Measurements from ENCODE around the gene FKBP2. TPM values are rescaled to one million over a fixed set of nuclear protein-coding genes. Genes with fewer than 3 reads are reported as not detected.
"Not testable (repeated sequence)": the region's sequence is repeated elsewhere in the genome, so short reads cannot be mapped to it uniquely, and the experiment has no call there.

The FKBP2 gene
- total RNA-seq, 4 donors from 2014 or later: 47.7 to 70.3 (median 56.4) TPM

DNA sequence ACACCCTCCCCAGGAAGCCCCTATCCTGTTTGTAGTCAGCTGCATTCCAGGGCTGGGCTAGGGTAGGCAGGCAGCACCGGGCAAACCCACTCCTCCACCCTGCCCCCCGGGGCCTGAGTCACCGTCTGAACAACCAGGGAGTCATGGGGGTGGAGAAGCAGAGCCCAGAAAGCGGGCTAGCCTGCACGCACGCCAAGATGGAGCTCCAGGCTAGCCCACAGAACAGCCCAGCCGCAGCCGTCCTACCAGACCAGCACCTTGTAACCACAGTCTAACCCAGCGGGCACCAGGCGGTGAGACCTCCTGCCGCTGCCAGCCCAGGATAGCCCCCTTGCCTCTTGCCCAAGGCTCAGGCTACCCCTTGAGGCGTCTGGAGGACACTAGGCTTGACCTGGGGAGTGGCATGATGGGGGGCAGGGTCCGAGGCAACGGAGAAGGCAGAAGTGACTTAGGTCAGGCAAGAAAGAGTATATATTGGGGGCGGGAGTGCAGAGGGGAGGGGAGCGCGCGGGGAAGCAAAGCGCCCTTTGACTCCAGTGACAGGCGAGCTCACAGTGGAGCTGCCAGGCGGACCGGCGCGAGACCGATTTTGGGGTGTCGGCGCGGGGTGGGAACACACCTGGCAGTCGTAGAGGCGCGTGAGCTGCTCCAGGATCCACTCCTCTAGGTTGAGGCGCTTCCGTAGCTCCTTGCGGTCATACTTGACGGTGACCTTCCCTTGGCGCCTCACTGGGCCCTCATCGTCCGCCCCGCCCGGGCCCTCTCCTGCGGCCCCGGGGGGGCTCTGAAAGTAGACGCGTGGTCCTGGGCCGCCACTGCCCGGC lies 5.1 kb downstream of the FKBP2 start:
- peak; percentile 90 to 98 for DNase-seq (ENCODE audit: low spot score in 2 of 2)
- intact Hi-C loops (cut with DNase I; ENCODE audit: low total_unique reads): no loop called here
- 1 to 2% methylated on average over 30 to 34 of the region's 46 CpGs for WGBS, 2 donors
- peak overlapping the region; percentile 74 for H3K4me3 ChIP-seq (ENCODE audit: low read depth, poor library complexity, severe bottlenecking)
- TF ChIP-seq, protein P1, sequence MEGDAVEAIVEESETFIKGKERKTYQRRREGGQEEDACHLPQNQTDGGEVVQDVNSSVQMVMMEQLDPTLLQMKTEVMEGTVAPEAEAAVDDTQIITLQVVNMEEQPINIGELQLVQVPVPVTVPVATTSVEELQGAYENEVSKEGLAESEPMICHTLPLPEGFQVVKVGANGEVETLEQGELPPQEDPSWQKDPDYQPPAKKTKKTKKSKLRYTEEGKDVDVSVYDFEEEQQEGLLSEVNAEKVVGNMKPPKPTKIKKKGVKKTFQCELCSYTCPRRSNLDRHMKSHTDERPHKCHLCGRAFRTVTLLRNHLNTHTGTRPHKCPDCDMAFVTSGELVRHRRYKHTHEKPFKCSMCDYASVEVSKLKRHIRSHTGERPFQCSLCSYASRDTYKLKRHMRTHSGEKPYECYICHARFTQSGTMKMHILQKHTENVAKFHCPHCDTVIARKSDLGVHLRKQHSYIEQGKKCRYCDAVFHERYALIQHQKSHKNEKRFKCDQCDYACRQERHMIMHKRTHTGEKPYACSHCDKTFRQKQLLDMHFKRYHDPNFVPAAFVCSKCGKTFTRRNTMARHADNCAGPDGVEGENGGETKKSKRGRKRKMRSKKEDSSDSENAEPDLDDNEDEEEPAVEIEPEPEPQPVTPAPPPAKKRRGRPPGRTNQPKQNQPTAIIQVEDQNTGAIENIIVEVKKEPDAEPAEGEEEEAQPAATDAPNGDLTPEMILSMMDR (IDR thresholded peaks at IDR 0.05): no peak
- no peak for TF ChIP-seq POLR2A (IDR thresholded peaks at IDR 0.05)

DNA sequence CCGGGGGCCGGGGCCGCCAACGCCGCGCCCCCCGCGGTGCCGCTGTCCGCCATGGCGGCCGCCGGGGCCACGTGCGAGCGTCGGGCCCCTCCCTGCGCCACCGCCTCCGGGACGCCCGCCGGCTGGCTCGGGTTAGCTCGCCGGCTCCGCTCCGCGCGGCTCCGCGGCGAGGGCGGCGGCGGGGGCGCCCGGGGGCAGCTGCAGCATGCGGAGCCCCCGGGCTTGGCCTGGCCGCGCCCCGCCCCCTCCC lies 5.7 kb downstream of the FKBP2 start:
- DNase-seq (ENCODE audit: low spot score in 2 of 2); intact Hi-C loops (cut with DNase I; ENCODE audit: low total_unique reads): not testable (repeated sequence)
- peak overlapping the region; percentile 74 for H3K4me3 ChIP-seq (ENCODE audit: low read depth, poor library complexity, severe bottlenecking)
- WGBS, 2 donors: no CpG with 5 or more reads among the region's 43 CpGs

DNA sequence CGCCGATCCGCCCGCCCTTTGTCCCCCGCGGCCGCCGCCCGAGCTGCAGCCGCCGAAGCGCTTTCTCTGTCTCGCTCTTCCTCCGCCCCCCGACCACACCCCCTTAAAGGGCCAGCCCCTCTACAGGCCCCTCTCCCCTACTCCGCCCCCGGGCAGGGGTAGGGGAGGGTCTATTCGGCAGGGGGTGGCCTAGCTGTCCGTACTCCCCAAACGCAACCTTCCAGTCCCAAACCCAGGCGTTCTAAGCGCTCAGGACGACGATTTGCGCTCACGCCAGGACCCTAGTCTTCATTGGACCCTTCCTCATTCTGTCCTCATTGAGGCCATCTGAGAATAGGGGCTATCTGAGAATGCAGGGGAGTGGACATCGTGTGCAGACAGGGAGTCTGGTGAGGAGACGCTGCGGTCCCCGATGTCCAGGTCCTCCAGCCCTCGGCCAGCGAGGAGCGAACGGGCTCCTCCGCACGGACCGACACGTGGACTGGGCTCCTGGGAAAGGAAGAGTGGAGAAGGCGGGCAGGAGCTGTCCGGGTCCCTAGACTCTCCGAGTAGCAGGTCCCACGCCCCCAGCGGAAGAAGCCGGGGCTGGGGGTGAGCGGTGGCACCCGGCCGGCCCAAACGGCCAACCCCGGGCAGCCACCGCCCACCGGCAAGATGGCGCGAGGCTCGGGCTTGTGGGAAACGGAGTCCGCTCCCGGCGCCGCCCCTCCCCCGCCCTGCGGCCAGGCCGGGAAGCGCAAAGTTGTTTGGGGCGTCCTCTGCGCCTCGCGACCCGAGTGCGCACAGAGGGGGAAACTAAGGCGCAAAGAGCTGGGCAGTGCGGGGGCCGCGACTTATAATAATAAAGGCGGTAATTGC lies 6.2 kb downstream of the FKBP2 start, which contains the start of gene PPP1R14B:
Gene PPP1R14B, minus strand, starts transcription at position 73 of the 858 bp plus-strand sequence. CDS start 270 bp downstream, outside the sequence.
- no peak for TF ChIP-seq POLR2A (IDR thresholded peaks at IDR 0.05)
- TF ChIP-seq, protein P1 (IDR thresholded peaks at IDR 0.05): no peak
- 0 to 1% methylated on average over 18 to 67 of the region's 74 CpGs for WGBS, 2 donors
- H3K4me3 ChIP-seq (ENCODE audit: low read depth, poor library complexity, severe bottlenecking): peak within 1 kb of the TSS; percentile 74
- peak; percentile 85 to 98 for DNase-seq (ENCODE audit: low spot score in 2 of 2)
- intact Hi-C loops (cut with DNase I; ENCODE audit: low total_unique reads): no loop called here

DNA sequence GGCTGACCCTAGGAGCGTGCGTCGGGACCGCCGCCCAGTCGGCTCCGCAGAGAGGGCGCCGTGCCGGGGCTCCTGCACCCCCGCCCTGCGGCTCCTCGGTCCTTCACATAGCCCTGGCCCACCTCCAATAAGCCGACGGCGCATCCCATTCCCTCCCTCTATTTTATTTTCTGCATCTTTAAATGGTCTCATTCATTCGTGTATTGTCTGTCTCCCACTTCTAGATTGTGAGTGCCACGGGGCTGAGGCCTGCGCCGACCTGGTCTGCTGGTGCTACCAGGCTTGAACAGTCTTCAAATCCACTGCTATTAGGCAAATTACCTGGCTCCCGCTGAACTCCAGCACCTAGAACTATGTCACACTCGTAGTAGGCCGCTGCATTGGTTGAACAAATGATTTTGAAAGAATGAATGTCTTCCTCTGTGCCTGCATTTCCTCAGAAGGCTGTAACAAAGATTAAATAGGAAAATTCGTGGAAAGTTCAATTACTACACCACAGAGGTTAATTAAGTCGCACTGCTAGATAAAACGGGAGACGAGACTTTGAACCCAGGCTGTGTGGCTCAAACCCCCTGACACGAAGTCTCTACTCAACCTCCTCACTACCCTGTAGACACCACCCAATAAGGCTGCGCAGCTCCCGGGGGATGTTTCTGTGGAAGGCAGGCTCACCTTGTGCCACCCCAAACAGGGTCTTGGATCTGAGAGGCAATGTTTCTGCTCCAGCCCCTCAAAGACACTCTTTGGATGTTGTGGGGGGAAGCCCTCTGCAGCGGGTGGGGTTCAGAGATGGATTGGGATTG lies 7.0 kb downstream of the FKBP2 start:
- H3K4me3 ChIP-seq (ENCODE audit: low read depth, poor library complexity, severe bottlenecking): no peak overlapping the region
- WGBS, 2 donors: 35 to 40% methylated on average over 31 of the region's 31 CpGs
- intact Hi-C loops (cut with DNase I; ENCODE audit: low total_unique reads): no loop called here
- no peak for DNase-seq (ENCODE audit: low spot score in 2 of 2)
- no peak for TF ChIP-seq POLR2A (IDR thresholded peaks at IDR 0.05)
- TF ChIP-seq, protein P1 (IDR thresholded peaks at IDR 0.05): no peak

DNA sequence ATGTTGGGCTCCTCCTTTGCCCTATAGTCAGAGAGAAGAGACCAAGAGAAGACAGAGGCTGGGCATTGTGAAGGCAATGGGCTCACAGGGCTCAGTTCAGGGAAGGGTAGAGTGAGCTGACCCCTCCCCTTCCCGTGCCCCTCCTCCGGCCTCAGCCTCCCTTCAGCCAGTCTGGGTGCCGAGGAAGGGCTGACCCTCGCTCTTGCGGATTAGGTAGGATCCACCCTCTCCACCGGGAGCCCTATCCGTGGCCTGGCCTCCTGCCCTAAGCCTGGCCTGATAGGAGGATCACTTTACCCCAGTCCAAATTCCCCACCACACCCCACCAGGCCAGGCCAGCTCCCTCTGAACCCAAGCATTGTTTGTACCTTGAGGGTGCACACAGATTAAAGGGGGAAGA lies 7.7 kb downstream of the FKBP2 start:
- no peak for TF ChIP-seq POLR2A (IDR thresholded peaks at IDR 0.05)
- TF ChIP-seq, protein P1 (IDR thresholded peaks at IDR 0.05): no peak
- H3K4me3 ChIP-seq (ENCODE audit: low read depth, poor library complexity, severe bottlenecking): no peak overlapping the region
- intact Hi-C loops (cut with DNase I; ENCODE audit: low total_unique reads): no loop called here
- 56 to 84% methylated on average over 6 to 7 of the region's 7 CpGs for WGBS, 2 donors
- DNase-seq (ENCODE audit: low spot score in 2 of 2): no peak
